ENCODE measurements around the gene WDFY4.

WDFY4 gene

GRCh38 chr10:48656241-48656913 lies 28.3 kb upstream of the WDFY4 start (continued):
- TF ChIP-seq ZNF518A (tag by site-specific recombination; conservative IDR thresholded peaks at IDR 0.05; ENCODE audit: low read depth) (0 out of 2 replicates have a peak, but pooled peaks have one; percentile 38), ZBTB11 (tag by site-specific recombination; conservative IDR thresholded peaks at IDR 0.05; ENCODE audit: low read depth) (peak; percentile 72), ZNF654 (tag by site-specific recombination; IDR thresholded peaks at IDR 0.05; ENCODE audit: low read depth) (peak; percentile 24; the same call in 1 of the 2 replicates), ZNF184 (tag by site-specific recombination; IDR thresholded peaks at IDR 0.05) (peak; percentile 45; the same call in 1 of the 2 replicates), ZSCAN30 (tag by site-specific recombination; IDR thresholded peaks at IDR 0.05) (peak; percentile 89; the same call in 1 of the 2 replicates), KLF8 (tag by site-specific recombination; IDR thresholded peaks at IDR 0.05) (peak; percentile 46; the same call in 1 of the 2 replicates), GLIS2 (tag by site-specific recombination; IDR thresholded peaks at IDR 0.05) (peak; percentile 70; the same call in 1 of the 2 replicates), ZNF623 (tag by site-specific recombination; IDR thresholded peaks at IDR 0.05) (no peak), ZNF10 (tag by site-specific recombination; IDR thresholded peaks at IDR 0.05) (no peak), ZNF335 (tag by site-specific recombination; conservative IDR thresholded peaks at IDR 0.05) (peak; percentile 37; the same call in 1 of the 2 replicates), ZNF2 (tag by site-specific recombination; IDR thresholded peaks at IDR 0.05) (peak; percentile 75; the same call in 1 of the 2 replicates), ZNF768 (tag by site-specific recombination; IDR thresholded peaks at IDR 0.05) (no peak), ZBTB8A (tag by site-specific recombination; IDR thresholded peaks at IDR 0.05) (peak; percentile 60), ZNF341 (tag by site-specific recombination; IDR thresholded peaks at IDR 0.05; ENCODE audit: low read depth) (no peak), ZBTB7A (tag by site-specific recombination; IDR thresholded peaks at IDR 0.05; ENCODE audit: low read depth) (no peak), IKZF3 (tag by site-specific recombination; IDR thresholded peaks at IDR 0.05) (peak; percentile 62), ZNF561 (tag by site-specific recombination; IDR thresholded peaks at IDR 0.05; ENCODE audit: borderline replicate concordance) (peak; percentile 68; the same call in 1 of the 2 replicates), SCRT2 (tag by site-specific recombination; IDR thresholded peaks at IDR 0.05) (0 out of 2 replicates have a peak, but pooled peaks have one; percentile 33), ZNF692 (tag by site-specific recombination; IDR thresholded peaks at IDR 0.05) (0 out of 2 replicates have a peak, but pooled peaks have one; percentile 51)

All from HEK293 (cell line).